Panc1 (cell line): ENCODE results near the gene NR1H2. TPM values are rescaled to one million over a fixed set of nuclear protein-coding genes. Genes with fewer than 3 reads are reported as not detected.

Experiments used
- ATAC-seq: fragments of 200-7000 bp; cut with Tn5 transposase; 2 replicates; pipeline ENCODE4 v1.9.1; 2020; ENCODE audit warnings: mild to moderate bottlenecking, moderate library complexity
- BruUV-seq: library from RNA; stranded (reverse); fragments of 400-500 nt; replicated peaks from 2 replicates; lab custom pipeline; 2021; lab: Mats Ljungman, UMichigan
- CTCF ChIA-PET: fragments of 300-600 bp; sonication (Branson Sonifier 250); formaldehyde crosslinking; loops from one replicate; lab custom pipeline; 2022; ENCODE audit warnings: antibody characterized with exemption; lab: Charles Lee
- POLR2A ChIA-PET: fragments of 300-600 bp; sonication (Branson Sonifier 250); formaldehyde crosslinking; loops from one replicate; lab custom pipeline; 2022; ENCODE audit warnings: antibody characterized with exemption; lab: Charles Lee
- DNase-seq: peaks from one replicate; pipeline ENCODE4 v3.0.0-alpha.2; 2010; ENCODE audit warnings: low read depth, low spot score
- H3K27ac ChIP-seq: 2 replicates; pipeline ENCODE4 v1.5.1; 2011; ENCODE audit warnings: mild to moderate bottlenecking, low read length, inconsistent platforms
- H3K27me3 ChIP-seq: fragments of 200-500 bp; sonication (Bioruptor generic); 2 replicates; pipeline ENCODE4 v1.6.0; 2014; ENCODE audit warnings: low read length, inconsistent platforms; ENCODE audit not compliant: control insufficient read depth, insufficient read depth
- H3K36me3 ChIP-seq: fragments of 200-500 bp; sonication (Bioruptor generic); 2 replicates; pipeline ENCODE4 v1.5.1; 2014; ENCODE audit warnings: inconsistent platforms, mild to moderate bottlenecking, low read length, moderate library complexity; ENCODE audit not compliant: control insufficient read depth, insufficient read depth
- H3K4me1 ChIP-seq: 2 replicates; pipeline ENCODE4 v1.5.1; 2011; ENCODE audit warnings: inconsistent platforms, mild to moderate bottlenecking, low read length, moderate library complexity; ENCODE audit not compliant: control insufficient read depth, insufficient read depth
- H3K4me3 ChIP-seq, 2 experiments: 2 replicates each; pipeline ENCODE4 v1.5.1; 2011 to 2012; ENCODE audit warnings: low read depth in 2 of 2, low read length in 2 of 2, mild to moderate bottlenecking in 2 of 2, inconsistent platforms in 1 of 2, moderate library complexity in 1 of 2
- H3K9me3 ChIP-seq: fragments of 200-500 bp; sonication (Bioruptor generic); 2 replicates; pipeline ENCODE4 v1.5.1; 2014; ENCODE audit warnings: low read depth, mild to moderate bottlenecking, inconsistent platforms, low read length, moderate library complexity; ENCODE audit not compliant: control insufficient read depth, insufficient read depth
- CTCF ChIP-seq: fragments of 450-650 bp; IDR thresholded peaks from 2 replicates; pipeline ENCODE4 v1.5.1; 2017; ENCODE audit warnings: mild to moderate bottlenecking
- POLR2AphosphoS5 ChIP-seq: IDR thresholded peaks from 2 replicates; pipeline ENCODE4 v1.6.1; 2012; ENCODE audit warnings: mild to moderate bottlenecking, low read depth, low read length, moderate library complexity
- REST ChIP-seq, 2 experiments: IDR thresholded peaks; 2 replicates each; pipeline ENCODE4 v1.6.1; 2011 to 2012; ENCODE audit warnings: low read depth in 2 of 2, control low read depth in 1 of 2, low read length in 1 of 2, mild to moderate bottlenecking in 1 of 2, moderate library complexity in 1 of 2; ENCODE audit not compliant: insufficient read depth in 1 of 2
- SIN3A ChIP-seq: IDR thresholded peaks from 2 replicates; pipeline ENCODE4 v1.6.1; 2012; ENCODE audit warnings: low read depth, mild to moderate bottlenecking, low read length, moderate library complexity, borderline replicate concordance; ENCODE audit not compliant: insufficient read depth
- TCF7L2 ChIP-seq: IDR thresholded peaks from 2 replicates; pipeline ENCODE4 v1.6.1; 2011; ENCODE audit warnings: mild to moderate bottlenecking, low read depth, low read length, inconsistent platforms
- in situ Hi-C: cut with HindIII; loops from 2 replicates; pipeline ENCODE4 v1.10.0; 2016; ENCODE audit warnings: low sequenced_read_pairs, low pct_unique_long_range_greater_than_20kb
- intact Hi-C: fragments of 100-400 bp; cut with micrococcal nuclease; formaldehyde crosslinking; loops from one replicate; pipeline ENCODE4 v1.10.0; 2022; ENCODE audit not compliant: unreplicated experiment
- total RNA-seq: library from RNA; stranded (reverse); gene quantifications from one replicate; pipeline ENCODE4 v1.2.1, GENCODE V29; 2021; ENCODE audit not compliant: unreplicated experiment

Gene NR1H2
- total RNA-seq, 1 experiment from 2014 or later, result 55.8 TPM

- no TSS peak for BruUV-seq
- CTCF ChIA-PET, result no interaction called here
- peak; percentile 43 for ATAC-seq
- TF ChIP-seq REST (IDR thresholded peaks at IDR 0.05; ENCODE audit: insufficient read depth in 1 of 2, low read depth in 2 of 2, low read length in 1 of 2), result no peak
- no peak for TF ChIP-seq SIN3A
- no peak for TF ChIP-seq POLR2AphosphoS5
- TF ChIP-seq CTCF, result no peak
- TF ChIP-seq TCF7L2, result no peak
- no peaks in the 10 kb centered on the region for H3K36me3 ChIP-seq
- intact Hi-C loops, result no loop called here
- in situ Hi-C loops, result no loop called here
- H3K4me3 ChIP-seq, result peak overlapping the region in 1 of 2 experiments; percentile 32; a peak in 1 of 4 replicates
- POLR2A ChIA-PET, result no interaction called here
- H3K27ac ChIP-seq, result no peak overlapping the region
- H3K27me3 ChIP-seq, result no peaks in the 10 kb centered on the region
- no peaks in the 10 kb centered on the region for H3K9me3 ChIP-seq
- peaks cover 4% of the 10 kb centered on the region; the same call in 1 of the 2 replicates for H3K4me1 ChIP-seq
- DNase-seq, result no peak
These were observed 799 bp downstream of the NR1H2 start for GRCh38 chr19:50377051-50377461.

- Histone ChIP-seq H3K4me1 (peaks cover 4% of the 10 kb centered on the region; the same call in 1 of the 2 replicates), H3K36me3 (no peaks in the 10 kb centered on the region), H3K4me3 (no peak overlapping the region), H3K9me3 (no peaks in the 10 kb centered on the region), H3K27ac (no peak overlapping the region), H3K27me3 (no peaks in the 10 kb centered on the region)
- ChIA-PET POLR2A (no interaction called here), CTCF (no interaction called here)
- DNase-seq (no peak), ATAC-seq (no peak)
- intact Hi-C loops (no loop called here), in situ Hi-C loops (no loop called here)
- BruUV-seq, result no TSS peak
- TF ChIP-seq CTCF, result no peak
- no peak for TF ChIP-seq REST (IDR thresholded peaks at IDR 0.05; ENCODE audit: insufficient read depth in 1 of 2, low read depth in 2 of 2, low read length in 1 of 2)
- TF ChIP-seq SIN3A, result no peak
- no peak for TF ChIP-seq TCF7L2
- TF ChIP-seq POLR2AphosphoS5, result no peak
These were observed 1.3 kb downstream of the NR1H2 start for GRCh38 chr19:50377517-50377916.
